PC-9 (cell line): ENCODE data around the gene STRN3. TPM values are rescaled to one million over a fixed set of nuclear protein-coding genes. Genes with fewer than 3 reads are reported as not detected.

Experiments
- BruUV-seq: library from RNA; stranded (reverse); fragments of 400-500 nt; replicated peaks from 2 replicates; lab custom pipeline; 2021; lab: Mats Ljungman, UMichigan
- CTCF ChIA-PET: fragments of 300-600 bp; sonication (Branson Sonifier 250); formaldehyde crosslinking; loops from one replicate; lab custom pipeline; 2022; ENCODE audit warnings: antibody characterized with exemption; lab: Charles Lee
- POLR2A ChIA-PET: fragments of 300-600 bp; sonication (Branson Sonifier 250); formaldehyde crosslinking; loops from one replicate; lab custom pipeline; 2022; ENCODE audit warnings: antibody characterized with exemption; ENCODE audit not compliant: unreplicated experiment; lab: Charles Lee
- DNase-seq, 2 experiments: peaks; one replicate each; pipeline versions ENCODE4 v3.0.0 to v3.0.0-alpha.2; 2015 to 2022; ENCODE audit warnings: mixed read lengths in 1 of 2
- H2AFZ ChIP-seq: fragments of 200-600 bp; sonication (generic); 2 replicates; pipeline ENCODE4 v1.8.1; 2017; ENCODE audit warnings: antibody characterized with exemption
- H3F3A ChIP-seq: fragments of 200-600 bp; sonication (generic); 2 replicates; pipeline ENCODE4 v1.8.1; 2017; ENCODE audit warnings: antibody characterized with exemption, mild to moderate bottlenecking, low read depth; ENCODE audit not compliant: insufficient read depth
- H3K27ac ChIP-seq: fragments of 200-600 bp; sonication (generic); 2 replicates; pipeline ENCODE4 v1.6.1; 2016; ENCODE audit warnings: mixed run types
- H3K27me3 ChIP-seq: fragments of 200-600 bp; sonication (generic); 2 replicates; pipeline ENCODE4 v1.6.1; 2016; ENCODE audit warnings: low read depth, mixed run types; ENCODE audit not compliant: insufficient read depth
- H3K36me3 ChIP-seq: fragments of 200-600 bp; sonication (generic); 2 replicates; pipeline ENCODE4 v1.6.1; 2016; ENCODE audit warnings: low read depth, mixed run types
- H3K4me1 ChIP-seq: fragments of 200-600 bp; sonication (generic); replicated peaks from 2 replicates; pipeline ENCODE4 v1.6.1; 2016; ENCODE audit warnings: mixed run types; ENCODE audit not compliant: insufficient read depth
- H3K4me2 ChIP-seq: fragments of 200-600 bp; sonication (generic); 2 replicates; pipeline ENCODE4 v1.6.1; 2017; ENCODE audit warnings: mixed run types
- H3K4me3 ChIP-seq: fragments of 200-600 bp; sonication (generic); 2 replicates; pipeline ENCODE4 v1.6.1; 2016; ENCODE audit warnings: mixed run types
- H3K79me2 ChIP-seq: fragments of 200-600 bp; sonication (generic); 2 replicates; pipeline ENCODE4 v1.6.1; 2017; ENCODE audit warnings: low read depth, mixed run types
- H3K9me2 ChIP-seq: fragments of 200-600 bp; sonication (generic); 2 replicates; pipeline ENCODE4 v1.8.1; 2017; ENCODE audit warnings: mild to moderate bottlenecking; ENCODE audit not compliant: insufficient read depth
- H3K9me3 ChIP-seq: fragments of 200-600 bp; sonication (generic); 2 replicates; pipeline ENCODE4 v1.8.1; 2016; ENCODE audit warnings: low read depth; ENCODE audit not compliant: insufficient read depth
- H4K20me1 ChIP-seq: fragments of 200-600 bp; sonication (generic); 2 replicates; pipeline ENCODE4 v1.8.1; 2017; ENCODE audit not compliant: insufficient read depth
- EZH2 ChIP-seq: fragments of 200-600 bp; sonication (generic); IDR thresholded peaks from 2 replicates; pipeline ENCODE4 v1.8.0; 2017; ENCODE audit warnings: antibody characterized with exemption, low read depth
- intact Hi-C: fragments of 100-400 bp; cut with micrococcal nuclease; formaldehyde crosslinking; loops from one replicate; pipeline ENCODE4 v1.10.0; 2022; ENCODE audit not compliant: unreplicated experiment
- total RNA-seq: library from RNA; stranded (reverse); gene quantifications from 2 replicates; pipeline ENCODE4 v1.2.3, GENCODE V29; 2021
- TF ChIP-seq, protein P1 (sequence below): fragments of 200-600 bp; sonication (generic); conservative IDR thresholded peaks from 2 replicates; pipeline ENCODE4 v1.6.1; 2017; ENCODE audit warnings: mixed run types, antibody characterized with exemption, mild to moderate bottlenecking, moderate library complexity

STRN3 gene
- total RNA-seq, 1 experiment from 2014 or later = 18.1 TPM

DNA sequence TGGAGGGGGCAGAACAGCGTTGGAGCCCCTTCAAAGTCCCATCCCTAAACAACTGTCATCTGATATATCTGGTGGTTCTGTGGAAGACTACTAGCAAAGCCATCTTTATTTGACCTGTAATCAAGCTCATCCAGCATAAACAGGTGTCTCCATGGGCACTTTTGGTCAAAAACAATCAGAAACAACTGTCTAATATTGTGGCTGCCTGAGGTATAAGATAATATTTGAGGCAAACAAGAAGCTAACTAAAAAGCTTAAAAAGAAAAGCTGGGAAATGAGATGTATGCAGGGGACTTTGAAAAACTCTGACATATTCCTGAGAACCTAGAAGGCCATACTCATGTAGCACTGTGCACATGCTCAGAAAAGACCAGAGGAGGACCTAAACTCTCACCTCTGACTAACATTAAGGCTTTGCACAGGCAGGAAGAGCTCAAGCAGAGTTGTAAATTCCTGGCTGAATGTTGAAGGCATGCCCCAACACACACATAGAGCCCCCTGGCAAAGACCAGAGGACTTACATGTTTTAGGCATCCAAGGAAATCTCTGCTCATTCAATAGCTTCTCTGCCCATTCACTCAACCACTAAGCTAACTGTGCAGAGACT, 28.0 kb downstream of the STRN3 start:
- no peak overlapping the region for H3K4me3 ChIP-seq
- no peak overlapping the region for H2AFZ ChIP-seq
- intact Hi-C loops = no loop called here
- ChIA-PET CTCF (no interaction called here), POLR2A (interaction anchor here (0.5 kb wide), 1 partner anchor 28 kb away, joined by 8 read pairs; no protein-coding TSS in a partner anchor)
- no TSS peak for BruUV-seq
- H4K20me1 ChIP-seq = no peaks in the 10 kb centered on the region; the same call in none of the 2 replicates
- H3F3A ChIP-seq = no peaks in the 10 kb centered on the region
- no peaks in the 10 kb centered on the region for H3K36me3 ChIP-seq
- H3K9me3 ChIP-seq = peaks cover 4% of the 10 kb centered on the region; the same call in 1 of the 2 replicates
- no peaks in the 10 kb centered on the region for H3K27me3 ChIP-seq
- peaks cover 71% of the 10 kb centered on the region for H3K79me2 ChIP-seq
- no peak for TF ChIP-seq EZH2
- TF ChIP-seq, protein P1, sequence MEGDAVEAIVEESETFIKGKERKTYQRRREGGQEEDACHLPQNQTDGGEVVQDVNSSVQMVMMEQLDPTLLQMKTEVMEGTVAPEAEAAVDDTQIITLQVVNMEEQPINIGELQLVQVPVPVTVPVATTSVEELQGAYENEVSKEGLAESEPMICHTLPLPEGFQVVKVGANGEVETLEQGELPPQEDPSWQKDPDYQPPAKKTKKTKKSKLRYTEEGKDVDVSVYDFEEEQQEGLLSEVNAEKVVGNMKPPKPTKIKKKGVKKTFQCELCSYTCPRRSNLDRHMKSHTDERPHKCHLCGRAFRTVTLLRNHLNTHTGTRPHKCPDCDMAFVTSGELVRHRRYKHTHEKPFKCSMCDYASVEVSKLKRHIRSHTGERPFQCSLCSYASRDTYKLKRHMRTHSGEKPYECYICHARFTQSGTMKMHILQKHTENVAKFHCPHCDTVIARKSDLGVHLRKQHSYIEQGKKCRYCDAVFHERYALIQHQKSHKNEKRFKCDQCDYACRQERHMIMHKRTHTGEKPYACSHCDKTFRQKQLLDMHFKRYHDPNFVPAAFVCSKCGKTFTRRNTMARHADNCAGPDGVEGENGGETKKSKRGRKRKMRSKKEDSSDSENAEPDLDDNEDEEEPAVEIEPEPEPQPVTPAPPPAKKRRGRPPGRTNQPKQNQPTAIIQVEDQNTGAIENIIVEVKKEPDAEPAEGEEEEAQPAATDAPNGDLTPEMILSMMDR = no peak
- no peak overlapping the region for H3K4me2 ChIP-seq
- no peaks in the 10 kb centered on the region for H3K9me2 ChIP-seq
- DNase-seq = no peak
- no peaks in the 10 kb centered on the region for H3K4me1 ChIP-seq
- H3K27ac ChIP-seq = no peak overlapping the region

DNA sequence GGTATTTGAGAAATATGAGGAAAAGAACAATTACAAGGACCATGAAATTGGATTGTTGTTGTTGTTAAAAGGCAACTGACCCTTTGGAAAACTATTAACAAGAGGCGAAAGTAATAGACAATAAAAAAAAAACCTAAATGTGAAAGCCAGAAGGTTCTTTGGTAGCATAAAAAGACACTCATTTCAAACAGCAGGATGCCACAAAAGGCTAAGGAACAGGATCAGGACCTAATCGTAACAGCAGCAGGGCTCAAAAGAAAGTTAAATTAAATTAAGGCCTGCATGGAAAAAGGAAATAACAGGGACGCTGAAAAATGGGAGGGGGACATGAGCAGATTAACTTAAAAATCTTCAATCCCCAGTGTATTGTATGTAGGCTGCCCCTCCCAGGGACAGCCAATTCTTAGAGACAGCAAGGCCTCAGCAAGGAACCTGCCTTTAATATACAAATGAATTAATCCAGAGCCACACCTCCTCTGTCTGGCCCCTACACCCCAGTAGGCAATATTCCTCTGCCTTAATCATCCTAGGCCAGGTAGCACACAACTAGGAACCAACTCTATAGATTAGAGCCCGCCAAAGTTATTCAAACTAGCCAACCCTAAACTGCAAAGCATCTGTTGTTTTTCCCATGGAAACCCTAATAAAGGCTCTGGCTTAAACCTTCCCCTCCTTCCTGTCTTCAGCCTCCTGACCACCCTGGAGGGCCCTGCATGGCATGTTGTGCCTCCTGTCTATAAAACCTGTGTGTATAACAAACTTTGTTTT, 29.1 kb downstream of the STRN3 start:
- H3K9me3 ChIP-seq = peaks cover 4% of the 10 kb centered on the region; the same call in 1 of the 2 replicates
- H3K4me1 ChIP-seq = no peaks in the 10 kb centered on the region
- no peak overlapping the region for H3K4me3 ChIP-seq
- H3F3A ChIP-seq = no peaks in the 10 kb centered on the region
- H3K79me2 ChIP-seq = peaks cover 75% of the 10 kb centered on the region
- no peak overlapping the region for H3K27ac ChIP-seq
- no peak for DNase-seq
- CTCF ChIA-PET = no interaction called here
- H2AFZ ChIP-seq = no peak overlapping the region
- TF ChIP-seq, protein P1 = no peak
- no peak for TF ChIP-seq EZH2
- H4K20me1 ChIP-seq = peaks cover 2% of the 10 kb centered on the region
- H3K9me2 ChIP-seq = no peaks in the 10 kb centered on the region
- H3K36me3 ChIP-seq = no peaks in the 10 kb centered on the region
- POLR2A ChIA-PET = no interaction called here
- no peaks in the 10 kb centered on the region for H3K27me3 ChIP-seq
- no TSS peak for BruUV-seq
- intact Hi-C loops = no loop called here
- no peak overlapping the region for H3K4me2 ChIP-seq

DNA sequence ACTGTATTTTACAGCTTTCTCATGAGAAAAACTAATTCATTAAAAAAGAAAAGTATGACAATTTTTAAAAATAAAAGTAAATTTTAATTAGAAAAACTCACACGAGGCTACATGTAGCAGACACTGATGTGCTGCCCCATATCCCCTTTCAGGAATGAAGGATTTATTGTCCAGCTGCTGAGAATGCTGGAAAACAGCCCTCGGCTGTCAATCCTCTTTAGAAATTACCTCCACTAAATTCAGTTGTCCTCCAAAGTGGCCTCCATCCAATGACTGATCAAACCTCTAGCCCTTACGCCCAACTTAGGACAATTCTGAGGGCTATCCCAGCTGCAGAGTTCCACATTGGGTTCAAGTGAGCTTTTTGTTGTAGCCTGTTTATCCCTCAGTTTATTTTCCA, 30.5 kb downstream of the STRN3 start:
- ChIA-PET POLR2A (no interaction called here), CTCF (no interaction called here)
- H3K4me3 ChIP-seq = no peak overlapping the region
- intact Hi-C loops = no loop called here
- H3K4me1 ChIP-seq = no peaks in the 10 kb centered on the region
- peaks cover 3% of the 10 kb centered on the region for H4K20me1 ChIP-seq
- no peaks in the 10 kb centered on the region for H3F3A ChIP-seq
- peaks cover 76% of the 10 kb centered on the region for H3K79me2 ChIP-seq
- no peak overlapping the region for H3K4me2 ChIP-seq
- H3K9me2 ChIP-seq = no peaks in the 10 kb centered on the region
- H3K27me3 ChIP-seq = no peaks in the 10 kb centered on the region
- H2AFZ ChIP-seq = no peak overlapping the region
- BruUV-seq = no TSS peak
- no peak overlapping the region for H3K27ac ChIP-seq
- H3K9me3 ChIP-seq = peaks cover 4% of the 10 kb centered on the region; the same call in 1 of the 2 replicates
- no peak for DNase-seq
- H3K36me3 ChIP-seq = no peaks in the 10 kb centered on the region
- no peak for TF ChIP-seq EZH2
- TF ChIP-seq, protein P1 = no peak
